GM19043 (cell line): ENCODE data around the gene LTB.
"Not testable (repeated sequence)": the region's sequence is repeated elsewhere in the genome, so short reads cannot be mapped to it uniquely, and the experiment has no call there.

Experiments used
- ATAC-seq: cut with Tn5 transposase; IDR thresholded peaks from one replicate; pipeline ENCODE4 v1.9.1; 2021; ENCODE audit warnings: low read depth; ENCODE audit not compliant: unreplicated experiment

LTB gene

GRCh38 chr6:31609519-31610406 lies 27.5 kb upstream of the LTB start:
- no peak for ATAC-seq

DNA sequence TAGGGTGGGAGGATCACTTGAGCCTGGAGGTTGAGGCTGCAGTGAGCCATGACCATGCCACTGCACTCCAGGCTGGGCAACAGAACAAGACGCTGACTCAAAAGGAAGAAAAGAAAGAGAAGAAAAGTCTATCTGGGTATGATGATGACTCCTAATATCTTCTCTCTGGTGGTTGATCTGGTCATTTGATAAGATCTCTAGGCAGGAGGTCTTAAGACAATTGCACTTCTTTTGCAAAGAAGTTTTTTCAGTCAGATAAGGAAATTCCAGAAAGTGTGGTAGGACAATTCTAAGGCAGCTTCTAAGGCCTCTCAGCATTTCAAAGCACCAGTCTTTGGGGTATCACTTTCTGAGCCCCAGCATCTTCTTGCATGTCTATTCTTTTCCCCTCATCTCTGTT lies 25.1 kb upstream of the LTB start:
- ATAC-seq = no peak

- ATAC-seq = no peak
Measured at GRCh38 chr6:31597006-31597405, 14.8 kb upstream of the LTB start.

DNA sequence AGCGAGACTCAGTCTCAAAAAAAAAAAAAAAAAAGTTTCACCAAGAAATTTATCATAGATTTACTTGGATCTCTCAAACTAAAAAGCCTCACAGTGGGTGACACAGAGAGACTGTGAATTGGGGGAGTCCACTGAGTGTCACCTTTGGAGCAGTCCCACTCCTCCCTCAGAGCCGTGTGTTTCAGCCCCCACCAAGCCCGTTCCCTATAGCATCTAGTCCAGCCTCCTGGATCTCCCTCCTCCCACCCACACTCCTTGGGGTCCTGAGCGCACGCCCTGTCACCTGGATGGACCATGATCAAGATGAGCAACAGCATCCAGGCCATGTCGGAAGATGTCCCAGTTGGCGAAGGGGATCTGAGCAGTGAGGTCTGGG lies 10.2 kb upstream of the LTB start:
- peak; percentile 28 for ATAC-seq

DNA sequence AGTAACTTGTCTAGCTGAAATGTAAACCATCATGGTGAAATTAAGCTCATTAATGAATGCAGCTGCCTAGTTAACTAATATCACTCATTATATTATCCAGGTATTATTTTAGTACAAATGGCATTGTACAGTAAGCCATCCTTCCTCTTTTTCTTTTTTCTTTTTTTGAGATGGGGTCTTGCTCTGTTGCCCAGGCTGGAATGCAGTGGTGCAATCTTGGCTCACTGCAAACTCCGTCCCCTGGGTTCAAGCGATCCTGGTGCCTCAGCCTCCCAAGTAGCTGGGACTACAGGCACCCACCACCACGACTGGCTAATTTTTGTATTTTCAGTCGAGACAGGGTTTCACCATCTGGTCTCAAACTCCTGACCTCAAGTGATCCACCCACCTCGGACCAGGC lies 8.5 kb upstream of the LTB start:
- ATAC-seq = not testable (repeated sequence)

DNA sequence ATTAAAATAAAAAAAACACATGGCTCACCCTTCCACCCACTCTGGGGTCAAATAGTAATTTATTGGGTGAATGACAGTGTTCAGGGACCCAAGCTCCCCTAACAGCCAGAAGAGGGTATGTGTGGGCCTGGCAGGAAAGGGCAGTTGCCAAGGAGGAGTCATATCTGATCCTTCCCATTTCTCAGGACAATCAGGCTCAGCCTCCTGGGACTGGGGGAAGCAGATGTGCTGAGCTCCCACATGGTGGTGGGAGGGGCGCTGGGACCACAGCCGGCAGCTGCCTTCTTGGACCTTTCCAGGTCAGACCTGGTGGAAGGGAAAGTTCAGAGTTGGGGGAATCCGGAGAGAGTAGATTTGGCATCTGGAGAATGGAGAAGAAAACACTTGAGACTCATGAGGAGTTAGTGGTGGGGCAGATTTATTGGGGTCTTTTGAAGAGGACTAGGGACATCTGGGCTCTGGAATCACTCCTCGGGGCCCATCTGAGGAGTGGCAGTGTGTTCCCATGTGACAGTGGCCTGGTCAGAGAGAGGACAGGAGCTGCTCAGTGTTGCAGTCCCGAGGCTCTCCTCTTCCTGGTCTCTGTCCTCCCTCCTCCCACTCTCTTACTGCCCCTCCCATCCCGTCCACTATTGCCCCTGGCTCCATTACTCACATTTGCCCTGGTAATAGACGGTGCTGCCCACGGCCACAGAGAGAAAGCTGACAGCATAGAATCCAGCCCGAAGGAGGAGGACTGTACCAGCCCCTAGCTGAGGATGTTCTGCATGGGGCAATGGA lies 6.8 kb upstream of the LTB start:
- no peak for ATAC-seq

GRCh38 chr6:31587791-31588777 lies 5.9 kb upstream of the LTB start:
- ATAC-seq = no peak

DNA sequence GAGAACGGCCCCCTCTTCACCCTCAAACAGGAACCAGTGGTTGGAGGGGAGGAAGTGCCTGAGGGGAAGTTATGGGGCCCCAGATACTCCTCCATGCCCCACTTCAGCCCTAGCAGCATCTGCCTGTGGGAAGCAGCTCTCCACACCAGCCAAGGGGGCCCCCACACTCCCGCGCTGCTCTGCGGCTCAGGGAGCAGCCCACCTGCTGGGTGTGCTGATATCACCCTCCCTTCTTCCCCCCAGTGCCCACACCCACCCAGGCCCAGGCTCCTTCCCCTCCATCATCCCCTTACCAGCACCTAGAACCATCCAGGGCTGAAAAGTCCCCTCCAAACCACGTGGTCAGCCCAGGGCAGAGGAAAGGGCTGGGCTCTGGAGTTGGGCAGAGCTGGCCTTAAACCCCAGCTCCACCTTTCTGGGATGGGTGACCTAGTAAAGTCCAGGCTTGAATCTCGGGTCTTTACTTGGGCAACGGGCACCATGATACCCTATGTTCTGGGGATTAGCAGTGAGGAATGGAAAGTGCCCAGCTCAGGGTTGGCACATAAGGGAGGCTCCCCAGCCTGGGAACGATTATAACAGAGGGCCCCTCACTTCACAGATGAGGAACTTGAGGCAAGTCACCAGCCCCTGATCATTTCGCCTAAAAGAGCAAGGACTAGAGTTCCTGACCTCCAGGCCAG lies 4.5 kb upstream of the LTB start:
- no peak for ATAC-seq

DNA sequence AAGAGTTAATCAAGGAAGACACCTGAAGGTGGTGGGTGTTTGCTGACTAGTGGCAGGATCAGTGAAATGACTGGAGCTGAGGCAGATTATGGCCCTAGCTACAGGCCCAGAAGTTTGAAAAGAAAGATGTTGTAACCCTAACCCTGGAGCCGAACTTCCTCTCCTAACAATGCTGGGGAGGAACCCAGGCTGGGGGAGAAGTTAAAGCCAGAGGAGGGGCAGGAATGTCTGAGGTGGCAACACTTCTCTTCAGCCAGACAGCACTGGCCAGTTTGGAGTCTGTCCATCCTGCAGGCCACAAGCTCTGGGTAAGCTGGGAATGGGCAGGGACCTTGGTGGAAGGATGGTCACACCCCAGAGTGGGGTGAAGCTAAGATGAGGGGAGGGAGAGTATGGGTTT lies 3.8 kb upstream of the LTB start, which contains the start of gene LST1:
Gene LST1 (plus strand): TSS at position 270 of the 400 bp plus-strand sequence. CDS start 1,023 bp downstream, outside the sequence.
- no peak for ATAC-seq

- ATAC-seq = no peak
Measured at GRCh38 chr6:31585491-31585890, 3.3 kb upstream of the LTB start.

- ATAC-seq = no peak
Measured at GRCh38 chr6:31581434-31582229, 592 bp downstream of the LTB start.

GRCh38 chr6:31580807-31581433 lies 1.3 kb downstream of the LTB start:
- ATAC-seq = peak; percentile 58

DNA sequence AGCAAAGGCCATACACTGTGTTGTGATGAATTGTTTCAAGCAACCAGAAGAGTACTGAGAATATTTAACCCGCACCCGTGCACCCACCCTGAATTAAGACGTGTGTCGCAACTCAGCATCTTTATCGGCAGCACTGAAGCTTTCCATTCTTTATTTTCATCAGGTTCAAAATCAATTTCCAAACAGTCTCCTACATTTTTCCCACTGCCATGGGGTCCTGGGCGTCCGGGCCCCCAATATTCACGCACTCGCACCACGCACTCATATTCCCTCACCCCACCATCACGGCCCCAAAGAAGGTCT lies 1.8 kb downstream of the LTB start:
- ATAC-seq = no peak

- ATAC-seq = no peak
Measured at GRCh38 chr6:31579546-31580437, 2.4 kb downstream of the LTB start.

- no peak for ATAC-seq
Measured at GRCh38 chr6:31579119-31579505, 3.1 kb downstream of the LTB start.

DNA sequence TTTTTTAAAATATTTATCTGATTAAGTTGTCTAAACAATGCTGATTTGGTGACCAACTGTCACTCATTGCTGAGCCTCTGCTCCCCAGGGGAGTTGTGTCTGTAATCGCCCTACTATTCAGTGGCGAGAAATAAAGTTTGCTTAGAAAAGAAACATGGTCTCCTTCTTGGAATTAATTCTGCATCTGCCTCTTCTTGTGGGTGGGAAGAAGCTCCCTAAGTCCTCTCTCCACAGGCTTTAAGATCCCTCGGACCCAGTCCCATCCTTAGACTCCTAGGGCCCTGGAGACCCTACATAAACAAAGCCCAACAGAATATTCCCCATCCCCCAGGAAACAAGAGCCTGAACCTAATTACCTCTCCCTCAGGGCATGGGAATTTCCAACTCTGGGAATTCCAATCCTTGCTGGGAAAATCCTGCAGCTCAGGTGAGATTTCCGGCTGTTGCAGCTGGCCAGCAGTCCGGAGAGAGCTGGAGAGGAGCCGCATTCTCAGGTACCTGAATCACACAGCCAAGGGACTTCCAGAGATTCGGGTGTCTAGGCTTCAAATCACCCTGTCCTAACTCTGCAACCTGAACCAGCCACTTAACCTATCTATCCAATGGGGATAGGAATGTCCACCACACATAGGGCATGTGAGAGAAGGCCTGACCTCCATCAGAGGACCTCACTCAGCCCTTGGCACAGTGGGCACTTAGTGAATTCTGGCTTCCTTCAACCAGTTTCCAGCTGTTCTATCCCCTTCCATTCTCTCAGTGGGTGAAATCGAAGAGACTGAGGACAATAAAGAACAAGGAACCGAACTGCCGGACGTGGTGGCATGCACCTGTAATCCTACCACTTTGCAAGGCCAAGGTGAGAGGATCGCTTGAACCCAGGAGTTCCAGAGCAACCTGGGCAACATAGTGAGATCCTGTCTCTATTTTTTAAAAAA lies 3.8 kb downstream of the LTB start:
- ATAC-seq = no peak

- no peak for ATAC-seq
Measured at GRCh38 chr6:31577579-31577966, 4.7 kb downstream of the LTB start.
